GM13976 (cell line): ENCODE measurements around the gene PHF2.

Experiments used
- DNase-seq: peaks from one replicate; pipeline ENCODE4 v3.0.0; 2012; ENCODE audit warnings: low spot score
- CTCF ChIP-seq: IDR thresholded peaks from 2 replicates; pipeline ENCODE4 v1.5.1; 2012; ENCODE audit warnings: borderline replicate concordance, mild to moderate bottlenecking; ENCODE audit not compliant: insufficient read depth; ENCODE audit errors: extremely low read depth, missing control alignments, control extremely low read depth
- in situ Hi-C: fragments of 300-500 bp; cut with MboI; formaldehyde crosslinking; loops from one replicate; pipeline ENCODE4 v1.12.0; 2022; ENCODE audit warnings: low sequenced_read_pairs, mixed read lengths, inconsistent platforms; ENCODE audit not compliant: unreplicated experiment

The PHF2 gene

DNA sequence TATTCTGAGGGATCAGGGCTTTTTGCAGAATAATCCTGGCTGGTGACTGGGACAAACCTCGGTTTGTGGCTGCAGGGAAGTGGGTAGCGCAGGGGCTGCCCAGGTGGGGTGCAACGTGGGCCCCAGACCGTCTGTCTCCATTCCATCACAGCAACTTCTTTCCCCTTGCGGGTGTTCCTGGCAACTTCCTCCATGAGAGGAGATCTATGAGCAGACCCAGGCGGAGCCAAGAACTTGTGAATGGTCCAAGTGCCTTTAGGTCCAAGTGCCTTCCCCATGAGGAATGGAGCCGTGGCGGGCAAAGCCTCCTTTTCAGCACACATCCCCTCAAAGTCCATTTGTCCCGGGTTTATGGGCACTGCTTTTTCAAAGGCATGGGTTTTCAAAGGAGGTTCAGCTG lies 136.5 kb downstream of the PHF2 start:
- in situ Hi-C loops, result no loop called here
- no peak for DNase-seq
- TF ChIP-seq CTCF, result no peak

- no peak for DNase-seq
- in situ Hi-C loops, result no loop called here
- TF ChIP-seq CTCF, result no peak
These were observed 137.3 kb downstream of the PHF2 start for GRCh38 chr9:93713716-93714115.

DNA sequence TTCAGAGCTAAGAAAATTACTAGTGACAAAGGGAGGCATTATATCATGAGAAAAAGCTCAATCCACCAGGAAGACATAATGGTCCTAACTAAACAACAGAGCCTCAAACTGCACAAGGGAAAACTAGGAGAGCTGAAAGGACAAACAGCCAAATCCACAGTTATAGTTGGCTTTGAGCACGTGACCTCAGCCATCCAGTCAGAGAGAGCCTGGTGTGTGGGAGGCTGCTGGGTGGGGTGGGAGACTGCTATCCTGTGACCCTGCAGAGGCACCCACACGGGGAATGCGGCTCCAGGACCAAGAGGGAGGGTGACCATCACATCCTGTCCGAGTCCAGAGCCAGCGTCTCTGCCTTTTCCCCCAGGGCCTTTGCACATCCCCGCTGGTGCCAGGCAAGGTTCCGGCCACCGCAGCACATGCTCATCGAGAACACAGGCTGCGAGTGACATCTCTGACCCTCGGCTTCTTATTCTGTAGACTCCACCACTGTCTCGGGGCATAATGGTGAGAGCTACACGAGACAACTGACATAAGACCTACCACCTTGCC lies 145.1 kb downstream of the PHF2 start:
- no peak for TF ChIP-seq CTCF
- in situ Hi-C loops, result no loop called here
- no peak for DNase-seq

DNA sequence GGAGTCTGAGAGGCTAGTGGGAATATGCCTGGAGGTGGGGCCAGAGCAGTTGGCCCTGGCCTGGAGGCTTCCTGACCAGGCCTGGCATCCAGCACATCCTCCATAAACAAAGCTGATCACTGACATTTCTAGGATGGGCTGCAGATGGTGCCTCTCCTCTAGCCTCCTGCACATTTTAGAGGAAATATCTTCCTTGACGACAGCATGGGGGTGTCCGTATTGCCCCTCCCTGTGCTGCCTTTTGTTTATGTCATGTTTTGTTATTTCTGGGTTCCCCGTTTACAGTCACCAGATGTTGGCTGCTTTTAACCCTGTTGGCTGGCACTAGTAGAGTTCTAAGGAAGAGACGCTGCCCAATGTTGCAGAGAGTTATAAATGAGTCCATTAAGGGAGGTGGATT lies 148.5 kb downstream of the PHF2 start:
- in situ Hi-C loops, result no loop called here
- no peak for DNase-seq
- no peak for TF ChIP-seq CTCF

DNA sequence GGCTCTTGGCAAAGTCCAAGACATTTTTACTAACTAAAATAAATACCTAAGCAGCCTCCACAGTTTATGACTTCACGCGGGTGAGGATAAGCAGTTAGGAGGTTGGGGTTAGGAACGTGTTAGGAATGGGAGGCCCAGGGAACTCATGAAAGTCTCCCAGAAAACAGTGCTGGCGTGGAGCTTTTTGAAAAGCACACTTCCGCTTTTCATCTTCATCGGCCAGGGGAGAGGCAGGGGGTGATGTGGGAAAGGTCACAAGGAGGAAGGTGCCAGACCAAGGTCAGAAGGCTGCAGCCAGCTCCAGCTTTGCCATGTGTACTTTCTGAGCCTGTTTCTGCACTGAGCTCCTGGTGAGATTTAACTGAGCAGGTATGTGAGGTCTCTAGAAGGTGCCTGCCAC lies 149.0 kb downstream of the PHF2 start:
- in situ Hi-C loops, result no loop called here
- no peak for TF ChIP-seq CTCF

DNA sequence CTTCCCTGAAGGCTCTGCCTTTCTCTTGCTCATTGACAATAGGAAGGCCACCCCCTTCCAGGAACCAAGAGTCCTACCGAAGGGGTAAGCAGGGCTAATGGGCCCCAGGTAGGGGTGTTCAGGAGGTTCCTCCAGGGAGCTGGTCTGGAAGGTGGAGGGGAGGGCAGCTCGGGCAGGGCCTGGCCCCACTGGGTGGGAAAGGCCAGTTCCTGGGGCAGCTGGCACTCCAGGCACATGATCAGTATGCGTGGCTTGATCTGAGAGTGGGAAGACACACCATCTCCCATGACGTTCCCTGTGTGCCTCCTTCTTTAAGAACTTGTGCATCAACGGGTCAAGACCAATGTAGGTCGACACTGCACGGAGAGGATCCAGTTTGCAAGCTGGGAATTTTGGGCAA lies 149.8 kb downstream of the PHF2 start:
- no peak for TF ChIP-seq CTCF
- DNase-seq, result peak; percentile 10
- in situ Hi-C loops, result no loop called here

More for the DNA sequence above, 149.0 kb downstream of the PHF2 start:
- no peak for DNase-seq
